Activated CD4-positive, CD25-positive, alpha-beta regulatory T cell treated with anti-CD3 and anti-CD28 coated beads, Interleukin-2, amount 50 U/mL, for 72 hours (primary cell): ENCODE measurements around the gene CYTH4.

ENCODE experiments used
- DNase-seq: peaks from one replicate; pipeline ENCODE4 v3.0.0; 2021

CYTH4 gene

GRCh38 chr22:37270928-37271650, 11.2 kb upstream of the CYTH4 start:
- DNase-seq: no peak

GRCh38 chr22:37273126-37273845, 9.0 kb upstream of the CYTH4 start:
- no peak for DNase-seq

GRCh38 chr22:37273846-37274225, 8.5 kb upstream of the CYTH4 start:
- no peak for DNase-seq

- DNase-seq: no peak
These were observed 7.9 kb upstream of the CYTH4 start for GRCh38 chr22:37274380-37274862.

GRCh38 chr22:37275134-37275533, 7.2 kb upstream of the CYTH4 start:
- DNase-seq: no peak

- no peak for DNase-seq
These were observed 6.7 kb upstream of the CYTH4 start for GRCh38 chr22:37275622-37276021.

- DNase-seq: no peak
These were observed 5.5 kb upstream of the CYTH4 start for GRCh38 chr22:37276776-37277175.

- no peak for DNase-seq
These were observed 4.9 kb upstream of the CYTH4 start for GRCh38 chr22:37277384-37277783.

GRCh38 chr22:37278261-37278660, 4.0 kb upstream of the CYTH4 start:
- DNase-seq: no peak

- DNase-seq: no peak
These were observed 2.8 kb upstream of the CYTH4 start for GRCh38 chr22:37279331-37280181.

- no peak for DNase-seq
These were observed 1.6 kb upstream of the CYTH4 start for GRCh38 chr22:37280718-37281117.

- DNase-seq: no peak
These were observed 1.1 kb upstream of the CYTH4 start for GRCh38 chr22:37281195-37281594.

- no peak for DNase-seq
These were observed 493 bp upstream of the CYTH4 start for GRCh38 chr22:37281646-37282384.

GRCh38 chr22:37283393-37283937, 1.2 kb downstream of the CYTH4 start:
- no peak for DNase-seq

- no peak for DNase-seq
These were observed 2.0 kb downstream of the CYTH4 start for GRCh38 chr22:37284126-37284804.

GRCh38 chr22:37284805-37285355, 2.6 kb downstream of the CYTH4 start:
- no peak for DNase-seq

GRCh38 chr22:37285937-37286336, 3.6 kb downstream of the CYTH4 start:
- no peak for DNase-seq

- no peak for DNase-seq
These were observed 5.2 kb downstream of the CYTH4 start for GRCh38 chr22:37287550-37287951.

- DNase-seq: no peak
These were observed 6.2 kb downstream of the CYTH4 start for GRCh38 chr22:37288521-37288920.

GRCh38 chr22:37289156-37289735, 6.9 kb downstream of the CYTH4 start:
- DNase-seq: no peak

GRCh38 chr22:37290737-37291136, 8.4 kb downstream of the CYTH4 start:
- no peak for DNase-seq
